NCI-H526 treated with DMSO at 0.1 percent for 48 hours (cell line): ENCODE data around the gene DPEP1.
A peak's percentile ranks its signal among the peaks of the same experiment; 100 is the strongest.

Experiments used
- DNase-seq: peaks from one replicate; lab custom pipeline; 2025; lab: John Stamatoyannopoulos, UW

DPEP1 gene

GRCh38 chr16:89687092-89687940 is 73.9 kb downstream of the DPEP1 start:
- DNase-seq = peak; percentile 8
